NCI-H82 (cell line): ENCODE measurements around the gene PKLR.
"Not testable (repeated sequence)": the region's sequence is repeated elsewhere in the genome, so short reads cannot be mapped to it uniquely, and the experiment has no call there.

Experiments used
- DNase-seq: peaks from one replicate; lab custom pipeline; 2025; lab: John Stamatoyannopoulos, UW

PKLR gene

DNA sequence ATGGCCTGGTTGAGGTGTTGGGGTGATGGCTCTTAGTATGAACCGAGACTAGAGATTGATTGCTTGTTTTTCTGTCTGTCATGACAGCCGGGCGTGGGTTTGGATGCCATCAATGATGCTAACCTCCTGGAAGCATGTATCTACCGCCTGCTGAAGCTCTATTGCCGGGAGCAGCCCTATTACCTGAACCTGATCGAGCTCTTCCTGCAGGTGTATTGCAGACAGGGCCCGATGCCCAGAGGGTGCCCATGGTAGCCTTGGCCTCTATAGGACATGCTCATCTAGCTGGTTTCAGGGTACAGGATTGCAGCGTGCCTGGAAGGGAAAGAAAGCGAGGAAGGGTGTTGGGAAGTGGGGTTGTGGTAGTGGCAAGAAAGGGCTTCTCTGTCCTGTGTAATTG, 16.8 kb upstream of the PKLR start:
- DNase-seq = no peak

DNA sequence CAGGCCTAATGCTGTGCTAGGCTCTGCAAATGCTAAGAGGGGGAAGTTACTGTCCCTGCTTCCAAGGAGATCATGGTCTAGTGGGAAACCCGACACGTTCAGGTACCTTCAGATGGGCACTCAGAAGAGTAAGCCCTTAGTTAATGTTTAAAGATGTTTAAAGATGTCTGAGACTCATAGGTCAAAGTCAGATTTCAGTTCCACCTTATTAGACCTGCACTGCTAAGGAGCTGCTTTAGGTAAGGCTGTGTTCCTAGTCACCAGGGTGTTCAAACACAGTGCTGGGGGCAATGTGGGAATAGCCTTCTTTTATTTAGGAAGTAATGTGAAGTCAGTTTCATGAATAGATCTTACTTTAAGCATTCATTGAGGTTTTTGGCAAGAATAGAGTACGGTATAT, 15.7 kb upstream of the PKLR start:
- no peak for DNase-seq

DNA sequence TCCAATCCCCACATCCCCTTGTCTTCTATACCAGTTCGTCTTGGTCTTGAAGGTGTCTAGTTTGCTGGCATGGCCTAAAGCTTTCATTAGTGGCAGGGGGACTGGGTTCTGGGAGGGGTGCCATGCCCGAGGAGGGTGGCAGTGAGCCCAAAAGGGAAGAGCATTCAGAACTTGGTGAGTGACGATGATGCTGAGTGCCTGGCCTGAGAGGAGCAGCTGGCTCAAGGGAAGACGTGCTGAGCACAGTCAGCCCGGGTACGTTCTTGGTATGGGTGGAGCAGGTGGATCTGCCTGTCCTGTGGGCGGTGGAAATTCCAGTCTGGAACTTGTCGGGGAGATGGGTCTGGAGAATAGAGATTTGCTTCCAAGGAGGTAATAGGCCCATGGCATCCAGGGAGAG, 12.0 kb upstream of the PKLR start:
- DNase-seq = no peak

DNA sequence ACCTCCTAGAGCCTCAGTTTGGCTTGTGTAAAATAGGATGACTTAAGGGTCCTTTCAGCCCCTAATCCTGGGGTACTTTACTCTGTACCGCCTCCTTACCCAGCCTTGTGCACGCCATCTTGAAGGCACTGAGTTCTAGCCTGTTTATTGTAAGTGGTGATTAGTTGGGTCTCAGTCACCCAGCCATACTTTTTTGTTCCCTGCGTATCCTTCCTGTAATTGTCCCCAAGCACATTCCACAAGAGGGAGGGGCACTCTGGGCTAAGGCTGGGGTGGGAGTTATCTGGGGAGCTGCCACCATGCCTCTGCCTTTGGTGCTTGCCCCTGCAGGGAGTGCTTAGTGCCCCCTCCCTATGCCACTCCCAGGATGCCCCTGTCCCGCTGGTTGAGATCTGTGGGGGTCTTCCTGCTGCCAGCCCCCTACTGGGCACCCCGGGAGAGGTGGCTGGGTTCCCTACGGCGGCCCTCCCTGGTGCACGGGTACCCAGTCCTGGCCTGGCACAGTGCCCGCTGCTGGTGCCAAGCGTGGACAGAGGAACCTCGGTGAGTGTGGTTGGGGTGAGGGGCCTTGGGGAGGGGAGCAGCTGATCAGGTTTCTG, 8.3 kb upstream of the PKLR start:
- peak; percentile 59 for DNase-seq

DNA sequence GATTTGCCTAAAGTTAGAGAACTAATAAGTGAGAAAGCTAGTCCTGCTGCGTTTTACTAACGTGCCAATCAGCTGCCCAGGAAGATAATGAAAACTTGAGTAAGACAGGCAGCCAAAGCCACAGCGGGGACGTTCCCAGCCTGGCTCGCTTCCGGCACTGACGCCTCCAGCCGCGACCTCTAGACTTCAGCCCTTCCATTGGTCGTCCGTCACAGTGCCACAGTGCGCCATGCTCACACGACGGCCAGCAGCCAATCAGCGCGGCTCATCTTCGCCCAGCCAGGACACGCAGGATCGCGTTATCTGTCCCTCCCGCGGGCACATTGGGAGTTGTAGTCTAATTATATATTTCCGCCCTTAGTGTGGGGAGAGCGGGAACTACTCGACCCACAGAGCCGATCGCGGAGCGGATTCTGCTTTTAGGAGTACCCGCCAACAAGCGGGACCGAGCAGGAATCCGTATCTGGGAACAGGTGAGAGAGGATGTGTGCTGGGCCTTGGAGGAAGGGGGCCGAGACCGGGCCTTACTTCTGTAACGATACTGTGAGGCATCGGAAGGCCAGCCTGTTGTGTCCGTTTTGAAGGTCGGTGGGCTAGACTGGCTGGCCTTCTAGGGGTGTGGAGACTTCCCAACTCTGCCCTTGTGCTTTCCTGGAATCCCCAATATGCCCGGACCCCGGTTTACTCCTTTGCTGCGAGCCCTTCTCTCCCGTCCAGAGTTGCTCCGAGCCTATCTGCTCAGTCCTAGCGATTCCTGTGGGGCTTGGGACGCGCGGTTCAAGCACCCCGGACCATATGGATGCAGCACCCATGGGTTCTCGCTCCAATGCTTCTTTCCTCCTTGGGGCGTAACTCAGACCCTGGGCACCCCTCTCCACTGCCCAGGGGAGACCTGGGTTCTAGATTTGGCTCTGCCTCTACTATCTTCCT, 7.5 kb upstream of the PKLR start, which contains the start of gene FDPS:
Gene FDPS, plus strand, starts transcription at position 374 of the 930 bp plus-strand sequence. CDS start 924 bp downstream, outside the sequence.
- DNase-seq = peak; percentile 100

DNA sequence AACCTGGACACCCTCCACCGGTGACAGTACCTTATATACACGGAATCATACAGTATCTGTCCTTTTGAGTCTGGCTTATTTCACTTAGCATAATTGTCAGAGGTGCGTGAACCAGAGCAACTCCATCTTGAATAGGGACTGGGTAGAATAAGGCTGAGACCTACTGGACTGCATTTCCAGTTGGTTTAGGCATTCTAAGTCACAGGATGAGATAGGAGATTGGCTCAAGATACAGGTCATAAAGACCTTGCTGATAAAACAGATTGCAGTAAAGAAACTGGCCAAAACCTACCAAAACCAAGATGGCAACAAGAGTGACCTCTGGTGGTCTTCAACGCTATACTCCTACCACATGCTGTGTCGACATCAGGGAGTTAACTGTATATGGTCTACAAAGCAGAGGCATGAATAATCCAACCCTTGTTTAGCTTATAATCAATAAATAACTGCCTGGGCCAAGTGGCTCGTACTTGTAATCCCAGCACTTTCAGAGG, 6.1 kb upstream of the PKLR start:
- DNase-seq = peak; percentile 75

DNA sequence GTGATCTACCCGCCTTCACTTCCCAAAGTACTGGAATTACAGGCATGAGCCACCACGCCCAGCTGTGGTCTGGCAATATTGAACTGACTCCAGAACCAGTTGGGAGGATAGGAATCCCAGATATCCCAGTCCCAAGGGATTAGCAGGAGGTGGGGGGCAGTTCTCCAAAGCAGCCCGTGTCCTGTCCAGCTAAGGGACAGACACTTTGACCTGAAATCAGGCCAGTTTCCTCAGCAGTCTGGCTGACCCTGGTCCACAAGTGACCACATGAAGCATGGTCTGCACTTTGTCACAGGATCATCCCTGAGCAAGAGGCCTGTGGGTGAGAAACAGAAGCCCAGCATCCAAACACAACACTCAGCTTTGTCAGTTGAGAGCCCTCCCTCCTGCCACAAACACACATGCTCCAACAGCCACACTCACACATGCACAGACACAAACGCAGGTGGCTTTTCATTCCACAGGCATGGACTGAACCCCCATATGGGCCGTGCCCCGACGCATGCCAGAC, 4.7 kb upstream of the PKLR start:
- no peak for DNase-seq

DNA sequence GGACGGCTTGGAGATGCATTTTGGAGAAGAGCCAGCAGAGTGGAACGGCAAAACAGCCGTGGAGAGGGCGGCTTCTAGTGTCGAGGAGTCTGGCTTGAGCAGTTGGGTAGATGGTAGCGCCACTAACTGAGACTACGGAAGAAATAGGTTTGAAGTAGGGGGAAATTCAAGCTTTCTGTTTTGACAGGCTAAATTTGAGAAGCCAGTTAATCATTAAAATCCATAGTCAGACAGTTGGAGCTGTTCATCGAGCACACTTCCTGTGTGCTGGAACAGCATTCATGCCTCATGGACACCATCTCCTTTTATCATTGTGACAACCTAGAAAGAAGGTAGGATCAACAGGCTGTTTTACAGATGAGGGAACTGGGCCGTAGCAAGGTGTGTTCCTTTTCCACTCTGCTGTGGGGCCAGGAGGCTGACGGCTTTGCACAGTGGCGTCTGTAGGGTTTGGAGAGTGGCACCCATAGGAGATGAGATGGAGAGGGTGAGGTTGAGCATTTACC, 3.4 kb upstream of the PKLR start:
- no peak for DNase-seq

DNA sequence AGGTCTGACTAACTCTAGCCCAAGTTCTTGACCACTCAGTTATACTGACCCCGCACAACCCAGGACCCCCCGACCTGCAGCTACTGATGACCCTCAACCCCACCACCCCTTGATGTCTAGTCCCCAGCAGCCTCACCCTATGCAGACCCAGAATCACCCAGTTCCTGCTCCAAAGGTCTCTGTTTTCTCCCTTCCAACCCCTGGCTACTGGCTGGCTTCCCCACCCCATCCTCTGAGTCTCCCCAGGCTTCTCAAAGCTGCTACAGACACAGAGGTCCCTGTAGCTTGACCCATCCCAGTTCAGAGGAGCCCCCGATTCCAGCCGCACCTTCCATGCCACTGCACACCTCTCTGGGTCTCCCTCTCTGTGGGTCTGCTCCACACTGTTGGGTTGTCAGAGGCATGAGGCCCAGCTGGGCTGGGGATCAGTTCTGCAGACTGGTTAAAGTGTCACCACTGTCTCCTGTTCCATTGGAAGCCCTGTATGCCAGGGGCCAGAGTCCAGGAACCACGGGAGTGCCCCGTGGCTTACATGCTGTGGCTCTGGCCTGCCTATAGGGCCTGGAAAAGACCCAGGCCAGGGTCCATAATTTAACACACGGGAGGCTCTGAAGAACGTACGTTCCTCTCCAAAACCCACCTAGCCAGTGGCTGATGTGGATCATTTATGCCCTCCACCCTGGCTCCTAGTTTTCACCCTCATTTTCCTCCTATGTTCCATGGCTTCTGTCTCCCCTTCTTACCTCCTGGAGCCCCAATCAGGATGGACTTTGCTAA, 497 bp downstream of the PKLR start:
- DNase-seq = no peak

DNA sequence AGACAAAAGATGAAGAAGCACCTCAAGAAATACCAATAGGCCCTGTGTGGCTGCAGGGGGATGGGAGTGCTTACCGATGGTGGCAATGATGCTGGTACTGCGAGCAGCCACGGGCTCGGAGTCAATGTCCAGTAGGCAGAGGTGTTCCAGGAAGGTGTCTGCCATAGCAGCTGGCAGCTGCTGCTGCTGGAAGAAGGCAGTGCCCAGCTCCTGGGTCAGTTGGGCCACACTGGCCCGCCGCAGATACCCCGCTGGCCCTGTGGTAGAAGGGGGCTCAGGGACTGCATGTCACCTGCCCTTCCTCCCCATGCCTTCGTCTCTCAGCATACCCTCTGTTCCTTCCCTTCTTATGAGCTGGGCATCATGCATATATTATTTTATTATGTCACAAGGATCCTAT, 1.2 kb downstream of the PKLR start:
- DNase-seq = no peak

DNA sequence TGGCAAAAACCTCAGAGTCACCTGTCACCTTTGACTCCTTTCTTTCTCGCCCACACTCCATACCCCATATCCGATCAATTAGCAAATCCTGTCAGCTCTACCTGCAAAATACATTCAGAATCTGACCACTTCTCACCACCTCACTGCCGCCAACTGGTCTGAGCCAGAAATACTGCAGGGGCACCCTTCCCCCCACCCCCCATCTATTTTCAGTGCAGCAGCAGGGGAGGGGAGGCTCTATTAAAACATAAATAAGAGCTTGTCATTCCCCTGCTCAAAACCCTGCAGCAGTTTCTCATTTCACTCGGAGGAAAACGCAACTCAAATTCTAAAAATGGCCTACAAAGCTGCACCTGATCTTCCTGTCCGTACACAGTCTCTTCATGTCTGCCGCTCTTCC, 3.9 kb downstream of the PKLR start:
- no peak for DNase-seq

DNA sequence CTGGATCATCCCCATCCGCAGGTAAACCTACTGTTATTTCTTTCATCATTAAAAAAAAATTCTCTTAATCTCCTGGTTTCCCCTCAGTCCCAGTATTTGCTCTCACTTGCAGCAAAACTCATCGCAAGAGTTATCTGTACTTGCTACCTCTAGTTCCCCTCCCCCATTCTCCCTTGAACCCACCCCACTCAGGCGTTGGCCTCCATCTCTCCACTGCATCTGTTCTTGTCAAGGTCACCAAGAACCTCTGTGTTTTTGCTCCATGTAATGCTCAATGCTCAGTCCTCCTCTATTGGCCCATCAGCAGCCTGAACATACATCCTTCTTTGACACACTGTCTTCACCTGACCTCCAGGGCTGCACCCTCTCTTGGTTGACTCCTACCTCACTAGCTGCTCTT, 4.6 kb downstream of the PKLR start:
- no peak for DNase-seq

DNA sequence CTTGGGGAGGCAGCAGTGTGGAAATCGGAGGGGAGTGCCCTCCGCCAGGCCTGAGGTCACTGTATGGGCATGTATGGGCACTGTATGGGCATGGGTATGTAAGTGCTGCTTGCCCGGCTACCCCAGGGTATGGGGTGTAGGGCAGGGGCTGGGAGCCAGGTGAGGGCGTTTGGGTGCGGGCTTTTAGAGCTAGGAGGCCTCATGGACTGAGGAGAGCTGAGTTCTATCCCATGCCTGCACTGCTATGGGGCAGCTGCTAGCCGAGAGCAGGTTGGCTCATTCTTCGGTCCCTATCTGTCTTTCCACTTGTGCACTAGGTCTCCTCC, 5.3 kb downstream of the PKLR start:
- DNase-seq = no peak

DNA sequence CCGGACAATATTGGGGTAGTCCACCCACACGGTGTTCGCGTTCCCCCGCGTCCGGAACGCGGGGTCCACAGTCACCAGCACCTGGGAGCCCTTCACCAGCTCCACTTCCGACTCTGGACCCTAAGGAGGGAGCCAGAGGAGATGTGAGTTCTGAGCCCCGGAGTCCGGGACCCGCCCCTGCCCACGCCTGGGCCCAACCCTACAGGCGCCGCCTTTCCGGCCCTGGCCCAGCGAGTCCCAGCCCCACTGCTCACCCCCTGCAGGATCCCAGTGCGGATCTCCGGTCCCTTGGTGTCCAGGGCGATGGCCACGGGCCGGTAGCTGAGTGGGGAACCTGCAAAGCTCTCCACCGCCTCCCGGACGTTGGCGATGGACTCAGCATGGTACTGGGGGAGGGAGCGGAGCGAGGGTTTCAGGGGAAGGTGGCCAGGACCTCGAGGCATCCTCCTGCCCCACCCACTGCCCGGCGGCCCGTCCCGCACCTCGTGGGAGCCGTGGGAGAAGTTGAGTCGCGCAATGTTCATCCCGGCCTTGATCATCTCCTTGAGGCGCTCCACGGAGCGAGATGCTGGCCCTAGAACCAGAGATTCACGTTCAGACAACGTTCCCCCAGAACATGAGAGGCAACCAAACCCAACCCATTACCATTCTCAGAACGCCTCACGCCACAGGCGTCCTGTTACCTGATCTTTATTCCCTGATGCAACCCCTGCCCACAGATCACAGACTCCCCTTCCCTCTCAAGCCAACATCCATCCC, 5.9 kb downstream of the PKLR start:
- DNase-seq = no peak

DNA sequence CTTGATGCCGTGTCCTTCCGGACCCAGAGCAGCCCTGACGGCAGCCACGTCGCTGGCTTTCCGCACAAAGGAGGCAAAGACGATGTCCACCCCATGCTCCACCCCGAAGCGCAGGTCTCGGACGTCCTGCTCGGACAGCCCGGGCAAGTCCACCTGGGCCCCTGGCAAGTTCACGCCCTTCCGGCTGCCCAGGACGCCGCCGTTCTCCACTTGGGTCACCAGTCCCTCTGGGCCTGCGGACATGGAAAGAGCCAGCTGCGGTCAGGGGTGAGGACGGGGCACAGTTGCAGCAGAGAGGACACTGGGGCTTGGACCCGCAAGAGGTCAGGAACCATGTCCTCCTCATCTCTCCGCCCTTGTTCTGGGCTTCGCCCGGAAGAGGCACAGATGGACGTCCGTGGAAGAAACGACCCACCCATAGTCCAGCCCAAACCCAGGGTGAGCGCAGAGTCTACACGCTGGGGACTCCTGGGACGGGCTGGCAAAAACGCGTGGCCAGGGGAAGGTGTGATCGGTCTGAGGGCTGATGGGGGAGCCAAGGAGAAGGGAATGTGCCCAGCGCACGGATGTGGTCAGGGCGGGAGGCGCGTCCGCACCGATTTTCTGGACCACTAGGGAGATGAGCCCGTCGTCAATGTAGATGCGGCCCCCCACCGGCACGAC, 6.6 kb downstream of the PKLR start:
- no peak for DNase-seq

DNA sequence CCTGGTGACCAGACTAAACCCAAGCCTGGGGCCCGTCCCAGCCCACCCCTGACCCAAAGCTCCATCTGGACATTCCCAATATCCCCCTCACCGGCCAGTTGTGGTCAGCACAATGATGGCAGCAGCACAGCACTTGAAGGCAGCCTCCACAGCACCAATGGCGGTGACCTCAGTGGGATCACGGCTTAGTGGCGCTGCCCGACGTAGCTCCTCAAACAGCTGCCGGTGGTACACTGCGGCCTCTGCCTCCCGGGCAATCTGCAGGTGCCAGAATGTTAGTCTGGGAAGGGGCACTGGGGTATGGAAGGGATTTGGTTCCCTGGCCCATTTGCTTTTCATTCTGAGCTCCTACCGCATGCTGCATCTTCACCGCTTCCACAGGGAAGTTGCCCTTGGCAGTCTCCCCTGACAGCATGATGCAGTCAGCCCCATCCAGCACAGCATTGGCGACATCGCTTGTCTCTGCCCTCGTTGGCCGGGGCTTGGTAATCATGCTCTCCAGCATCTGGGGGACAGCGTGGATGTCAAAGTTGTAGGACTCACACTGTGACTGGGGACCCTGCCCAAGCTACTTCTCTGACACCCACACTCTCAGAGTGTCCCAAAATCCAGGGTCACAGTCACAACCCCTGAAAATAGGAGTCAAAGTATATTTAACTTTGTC, 8.0 kb downstream of the PKLR start:
- no peak for DNase-seq

DNA sequence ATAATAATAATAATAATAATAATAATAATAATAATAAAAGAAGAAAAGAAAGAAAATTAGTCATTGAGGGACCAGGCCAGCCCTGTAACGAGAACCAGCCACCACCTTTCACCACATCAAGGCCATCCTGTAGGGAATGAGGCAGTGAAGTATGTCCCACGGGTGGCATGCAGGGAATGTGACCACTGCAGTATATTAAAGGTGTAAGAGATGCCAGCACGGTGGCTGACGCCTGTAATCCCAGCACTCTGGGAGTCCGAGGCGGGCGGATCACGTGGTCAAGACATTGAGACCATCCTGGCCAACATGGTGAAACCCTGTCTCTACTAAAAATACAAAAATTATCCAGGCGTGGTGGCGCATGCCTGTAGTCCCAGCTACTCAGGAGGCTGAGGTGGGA, 10.2 kb downstream of the PKLR start:
- DNase-seq = not testable (repeated sequence)

DNA sequence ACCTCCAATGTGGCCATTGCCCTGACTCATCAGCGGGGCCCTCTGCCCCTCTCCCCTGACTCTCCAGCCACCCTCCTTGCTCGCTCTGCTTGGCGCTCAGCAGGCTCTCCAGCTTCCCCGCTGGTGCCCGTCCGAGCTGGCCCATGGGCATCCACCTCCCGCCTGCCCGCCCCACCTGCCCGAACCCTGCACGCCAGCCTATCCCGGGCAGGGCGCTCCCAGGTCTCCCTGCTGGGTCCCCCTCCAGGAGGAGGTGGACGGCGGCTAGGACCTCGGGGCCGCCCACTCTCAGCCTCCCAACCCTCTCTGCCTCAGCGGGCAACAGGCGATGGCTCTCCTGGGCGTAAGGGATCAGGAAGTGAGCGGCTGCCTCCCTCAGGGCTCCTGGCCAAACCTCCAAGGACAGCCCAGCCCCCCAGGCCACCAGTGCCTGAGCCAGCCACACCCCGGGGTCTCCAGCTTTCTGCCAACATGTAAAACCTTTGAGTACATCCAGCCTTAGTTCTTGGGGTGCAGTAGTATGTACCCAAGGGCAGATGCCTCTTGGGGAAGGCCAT, 13.2 kb downstream of the PKLR start:
- DNase-seq = no peak

DNA sequence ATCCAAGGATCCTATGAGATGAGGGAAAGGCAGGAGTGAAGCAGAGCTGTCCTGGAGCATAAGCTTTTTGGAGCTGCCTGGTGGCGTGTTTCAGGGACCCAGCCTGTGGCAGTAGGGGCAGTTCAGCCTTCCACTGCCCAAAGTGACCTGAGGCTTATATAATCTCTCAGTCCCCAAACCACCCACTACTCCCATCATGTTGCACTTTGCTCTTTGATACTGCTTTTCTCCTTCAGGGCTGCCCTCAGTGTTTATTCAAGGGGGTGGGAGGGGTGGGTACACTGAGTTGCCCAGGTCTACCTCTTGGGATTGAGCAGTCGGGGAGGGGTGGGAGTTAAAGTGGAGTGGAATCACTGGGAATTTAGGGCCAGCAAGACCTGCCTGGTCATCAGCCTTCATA, 14.7 kb downstream of the PKLR start:
- no peak for DNase-seq

DNA sequence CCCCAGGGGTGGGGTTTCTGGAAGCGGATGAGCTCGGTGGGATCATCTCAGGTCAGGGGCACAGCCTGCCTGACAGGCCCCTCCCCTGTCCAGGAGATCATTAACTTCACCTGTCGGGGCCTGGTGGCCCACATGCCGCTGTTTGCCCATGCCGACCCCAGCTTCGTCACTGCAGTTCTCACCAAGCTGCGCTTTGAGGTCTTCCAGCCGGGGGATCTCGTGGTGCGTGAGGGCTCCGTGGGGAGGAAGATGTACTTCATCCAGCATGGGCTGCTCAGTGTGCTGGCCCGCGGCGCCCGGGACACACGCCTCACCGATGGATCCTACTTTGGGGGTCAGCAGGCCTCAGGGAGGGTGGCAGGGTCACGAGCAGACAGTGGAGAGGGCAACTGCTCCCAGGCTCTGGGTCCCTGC, 15.6 kb downstream of the PKLR start:
- no peak for DNase-seq
